Neural cell (in vitro differentiated cells): ENCODE measurements around the gene AP5B1. TPM values are rescaled to one million over a fixed set of nuclear protein-coding genes. Genes with fewer than 3 reads are reported as not detected.

Source experiments
- H2AFZ ChIP-seq: fragments of 200-600, 300-800 bp; sonication (generic), shearing (Covaris generic); 2 replicates; pipeline ENCODE4 v1.6.0; 2014; ENCODE audit warnings: low read depth, mild to moderate bottlenecking, antibody characterized with exemption, low read length, moderate library complexity
- H3F3A ChIP-seq: fragments of 200-600 bp; shearing (Covaris generic); 2 replicates; pipeline ENCODE4 v1.6.1; 2016; ENCODE audit warnings: mild to moderate bottlenecking, moderate library complexity, mixed read lengths, antibody characterized with exemption, low read length; ENCODE audit not compliant: insufficient read depth, poor library complexity, severe bottlenecking
- H3K27ac ChIP-seq: fragments of 200-600, 300-800 bp; sonication (generic), shearing (Covaris generic); 2 replicates; pipeline ENCODE4 v1.5.1; 2014; ENCODE audit warnings: mild to moderate bottlenecking, low read length, moderate library complexity
- H3K27me3 ChIP-seq: fragments of 300-800, 200-600 bp; sonication (generic), shearing (Covaris generic); 2 replicates; pipeline ENCODE4 v1.6.0; 2014; ENCODE audit warnings: mild to moderate bottlenecking, low read depth, low read length, moderate library complexity; ENCODE audit not compliant: insufficient read depth
- H3K36me3 ChIP-seq: fragments of 300-800, 200-600 bp; sonication (generic), shearing (Covaris generic); 2 replicates; pipeline ENCODE4 v1.5.1; 2014; ENCODE audit warnings: mild to moderate bottlenecking, antibody characterized with exemption, low read length, moderate library complexity; ENCODE audit not compliant: insufficient read depth
- H3K4me2 ChIP-seq: fragments of 300-800, 200-600 bp; sonication (generic), shearing (Covaris generic); 2 replicates; pipeline ENCODE4 v1.6.0; 2014; ENCODE audit warnings: mild to moderate bottlenecking, low read length
- H3K4me3 ChIP-seq: fragments of 300-800, 200-600 bp; sonication (generic), shearing (Covaris generic); 2 replicates; pipeline ENCODE4 v1.5.1; 2014; ENCODE audit warnings: mild to moderate bottlenecking, low read length, moderate library complexity
- H3K79me2 ChIP-seq: fragments of 200-600 bp; shearing (Covaris generic); replicated peaks from 2 replicates; pipeline ENCODE4 v1.6.0; 2014; ENCODE audit warnings: mild to moderate bottlenecking, low read length, moderate library complexity; ENCODE audit not compliant: insufficient read depth
- H3K9ac ChIP-seq: fragments of 300-800, 200-600 bp; sonication (generic), shearing (Covaris generic); 2 replicates; pipeline ENCODE4 v1.6.1; 2016; ENCODE audit warnings: mild to moderate bottlenecking, low read length, mixed read lengths
- H3K9me2 ChIP-seq: fragments of 200-600 bp; shearing (Covaris generic); 2 replicates; pipeline ENCODE4 v1.6.1; 2016; ENCODE audit warnings: mild to moderate bottlenecking, low read length, mixed read lengths; ENCODE audit not compliant: insufficient read depth
- H3K9me3 ChIP-seq: fragments of 200-600, 300-800 bp; sonication (generic), shearing (Covaris generic); 2 replicates; pipeline ENCODE4 v1.6.1; 2016; ENCODE audit warnings: mild to moderate bottlenecking, mixed run types, low read length, moderate library complexity, mixed read lengths
- H4K20me1 ChIP-seq: fragments of 200-600 bp; shearing (Covaris generic); 2 replicates; pipeline ENCODE4 v1.6.1; 2016; ENCODE audit warnings: mild to moderate bottlenecking, mixed run types; ENCODE audit not compliant: insufficient read depth
- CTCF ChIP-seq: fragments of 450-650 bp; IDR thresholded peaks from 2 replicates; pipeline ENCODE4 v1.5.1; 2014; ENCODE audit warnings: antibody characterized with exemption, mild to moderate bottlenecking, moderate library complexity; ENCODE audit not compliant: poor library complexity, severe bottlenecking
- EP300 ChIP-seq: fragments of 450-650 bp; conservative IDR thresholded peaks from 2 replicates; pipeline ENCODE4 v1.6.1; 2014; ENCODE audit warnings: antibody characterized with exemption, mild to moderate bottlenecking, moderate library complexity; ENCODE audit not compliant: poor library complexity, severe bottlenecking
- EZH2 ChIP-seq: fragments of 200-600, 300-800 bp; shearing (Covaris generic), sonication (generic); IDR thresholded peaks from 2 replicates; pipeline ENCODE4 v1.6.1; 2014; ENCODE audit warnings: antibody characterized with exemption, low read length, borderline replicate concordance, mild to moderate bottlenecking; ENCODE audit not compliant: insufficient read depth, poor library complexity, severe bottlenecking
- MXI1 ChIP-seq: fragments of 450-650 bp; conservative IDR thresholded peaks from 2 replicates; pipeline ENCODE4 v1.6.1; 2014; ENCODE audit warnings: antibody characterized with exemption, mild to moderate bottlenecking; ENCODE audit not compliant: poor library complexity, severe bottlenecking
- POLR2AphosphoS5 ChIP-seq: IDR thresholded peaks from 2 replicates; pipeline ENCODE4 v1.6.1; 2012
- RAD21 ChIP-seq: fragments of 450-650 bp; conservative IDR thresholded peaks from 2 replicates; pipeline ENCODE4 v1.6.1; 2014; ENCODE audit warnings: antibody characterized with exemption, mild to moderate bottlenecking, moderate library complexity
- SMC3 ChIP-seq: fragments of 450-650 bp; conservative IDR thresholded peaks from 2 replicates; pipeline ENCODE4 v1.6.1; 2014; ENCODE audit warnings: antibody characterized with exemption, mild to moderate bottlenecking, moderate library complexity; ENCODE audit not compliant: poor library complexity
- TAF1 ChIP-seq: IDR thresholded peaks from 2 replicates; pipeline ENCODE4 v1.6.1; 2012; ENCODE audit warnings: low read depth
- polyA plus RNA-seq: library from polyadenylated mRNA; depleted of rRNA; stranded (reverse); fragments of >200 nt; gene quantifications from 2 replicates; pipeline ENCODE4 v1.2.3, GENCODE V29; 2014
- TF ChIP-seq, protein P1 (sequence below): IDR thresholded peaks from 2 replicates; pipeline ENCODE4 v1.6.1; 2012; ENCODE audit warnings: borderline replicate concordance

The AP5B1 gene
- polyA plus RNA-seq, 1 donor from 2014 or later: 0.52 TPM

GRCh38 chr11:65774525-65775306 lies 6.1 kb downstream of the AP5B1 start:
- TF ChIP-seq POLR2AphosphoS5: no peak
- TF ChIP-seq, protein P1, sequence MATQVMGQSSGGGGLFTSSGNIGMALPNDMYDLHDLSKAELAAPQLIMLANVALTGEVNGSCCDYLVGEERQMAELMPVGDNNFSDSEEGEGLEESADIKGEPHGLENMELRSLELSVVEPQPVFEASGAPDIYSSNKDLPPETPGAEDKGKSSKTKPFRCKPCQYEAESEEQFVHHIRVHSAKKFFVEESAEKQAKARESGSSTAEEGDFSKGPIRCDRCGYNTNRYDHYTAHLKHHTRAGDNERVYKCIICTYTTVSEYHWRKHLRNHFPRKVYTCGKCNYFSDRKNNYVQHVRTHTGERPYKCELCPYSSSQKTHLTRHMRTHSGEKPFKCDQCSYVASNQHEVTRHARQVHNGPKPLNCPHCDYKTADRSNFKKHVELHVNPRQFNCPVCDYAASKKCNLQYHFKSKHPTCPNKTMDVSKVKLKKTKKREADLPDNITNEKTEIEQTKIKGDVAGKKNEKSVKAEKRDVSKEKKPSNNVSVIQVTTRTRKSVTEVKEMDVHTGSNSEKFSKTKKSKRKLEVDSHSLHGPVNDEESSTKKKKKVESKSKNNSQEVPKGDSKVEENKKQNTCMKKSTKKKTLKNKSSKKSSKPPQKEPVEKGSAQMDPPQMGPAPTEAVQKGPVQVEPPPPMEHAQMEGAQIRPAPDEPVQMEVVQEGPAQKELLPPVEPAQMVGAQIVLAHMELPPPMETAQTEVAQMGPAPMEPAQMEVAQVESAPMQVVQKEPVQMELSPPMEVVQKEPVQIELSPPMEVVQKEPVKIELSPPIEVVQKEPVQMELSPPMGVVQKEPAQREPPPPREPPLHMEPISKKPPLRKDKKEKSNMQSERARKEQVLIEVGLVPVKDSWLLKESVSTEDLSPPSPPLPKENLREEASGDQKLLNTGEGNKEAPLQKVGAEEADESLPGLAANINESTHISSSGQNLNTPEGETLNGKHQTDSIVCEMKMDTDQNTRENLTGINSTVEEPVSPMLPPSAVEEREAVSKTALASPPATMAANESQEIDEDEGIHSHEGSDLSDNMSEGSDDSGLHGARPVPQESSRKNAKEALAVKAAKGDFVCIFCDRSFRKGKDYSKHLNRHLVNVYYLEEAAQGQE: no peak
- TF ChIP-seq EZH2: no peak
- TF ChIP-seq CTCF: no peak
- Histone ChIP-seq H3K4me3 (no peak overlapping the region), H3K4me2 (no peak overlapping the region), H3K9me2 (no peaks in the 10 kb centered on the region), H3K27me3 (no peaks in the 10 kb centered on the region), H3K36me3 (no peaks in the 10 kb centered on the region), H3K9ac (no peak overlapping the region), H3K27ac (no peak overlapping the region), H2AFZ (no peak overlapping the region), H3K9me3 (no peaks in the 10 kb centered on the region), H3K79me2 (no peaks in the 10 kb centered on the region), H3F3A (no peaks in the 10 kb centered on the region), H4K20me1 (no peaks in the 10 kb centered on the region)

- Histone ChIP-seq H3F3A (no peaks in the 10 kb centered on the region), H3K79me2 (no peaks in the 10 kb centered on the region), H2AFZ (no peak overlapping the region), H4K20me1 (no peaks in the 10 kb centered on the region), H3K9me2 (no peaks in the 10 kb centered on the region), H3K4me2 (no peak overlapping the region), H3K9me3 (no peaks in the 10 kb centered on the region), H3K27ac (no peak overlapping the region), H3K27me3 (no peaks in the 10 kb centered on the region), H3K9ac (no peak overlapping the region), H3K36me3 (no peaks in the 10 kb centered on the region), H3K4me3 (no peak overlapping the region)
- no peak for TF ChIP-seq EZH2
- TF ChIP-seq EP300: no peak
- TF ChIP-seq, protein P1: no peak
- no peak for TF ChIP-seq MXI1
- TF ChIP-seq TAF1: no peak
- TF ChIP-seq CTCF: no peak
- no peak for TF ChIP-seq RAD21
- no peak for TF ChIP-seq SMC3
- no peak for TF ChIP-seq POLR2AphosphoS5
Observed at GRCh38 chr11:65773784-65774411, 6.9 kb downstream of the AP5B1 start.
